Stomach (tissue), 4 donors: ENCODE data around the gene WBP2NL.

Source experiments
- CTCF ChIP-seq, 7 experiments: fragments of 450-650 bp in 4 of 7; fragments of 200-600 bp in 3 of 7; sonication (generic) in 3 of 7; IDR thresholded peaks; one replicate each; pipeline ENCODE4 v1.5.1; 2016 to 2019; ENCODE audit warnings: antibody characterized with exemption in 7 of 7, control low read depth in 2 of 7, mild to moderate bottlenecking in 1 of 7
- POLR2A ChIP-seq, 4 donors: fragments of 450-650 bp; IDR thresholded peaks; one replicate each; pipeline ENCODE4 v1.6.1; 2016; ENCODE audit warnings: antibody characterized with exemption in 4 of 4, control low read depth in 2 of 4, mild to moderate bottlenecking in 1 of 4, moderate library complexity in 1 of 4
- POLR2AphosphoS5 ChIP-seq, 3 donors: sonication (generic); formaldehyde crosslinking; IDR thresholded peaks; one replicate each; pipeline ENCODE4 v1.6.1; 2016; ENCODE audit warnings: antibody characterized with exemption in 3 of 3

GRCh38 chr22:41966607-41967240 is 31.9 kb upstream of the WBP2NL start:
- TF ChIP-seq CTCF (IDR thresholded peaks at IDR 0.05) (peak in 3 of 7 experiments; percentile 6 to 33 (median 17)), POLR2A (IDR thresholded peaks at IDR 0.05) (no peak), POLR2AphosphoS5 (IDR thresholded peaks at IDR 0.05) (no peak)
